Lung (tissue), 12 donors: ENCODE measurements around the gene SSBP3. TPM values are rescaled to one million over a fixed set of nuclear protein-coding genes. Genes with fewer than 3 reads are reported as not detected.
"Not testable (repeated sequence)": the region's sequence is repeated elsewhere in the genome, so short reads cannot be mapped to it uniquely, and the experiment has no call there.

ENCODE experiments used
- ATAC-seq: fragments of 200-7000 bp; cut with Tn5 transposase; one replicate; pipeline ENCODE4 v1.9.1; 2020; ENCODE audit warnings: moderate number of reproducible peaks; ENCODE audit not compliant: insufficient read depth, low FRiP score
- DNase-seq, 3 donors: peaks; one replicate each; pipeline ENCODE4 v3.0.0-alpha.2; 2013 to 2017
- H3K27ac ChIP-seq, 2 donors: one replicate each; pipeline ENCODE4 v1.5.1; 2013; ENCODE audit warnings: mild to moderate bottlenecking in 2 of 2, moderate library complexity in 2 of 2, control low read depth in 1 of 2, inconsistent platforms in 1 of 2, low read depth in 1 of 2, low read length in 1 of 2
- H3K27me3 ChIP-seq, 3 donors: one replicate each; pipeline ENCODE4 v1.5.1; 2013; ENCODE audit warnings: low read length in 2 of 3; ENCODE audit not compliant: control insufficient read depth in 3 of 3, insufficient read depth in 3 of 3
- H3K36me3 ChIP-seq, 4 donors: one replicate each; pipeline ENCODE4 v1.5.1; 2013; ENCODE audit warnings: low read length in 4 of 4, mild to moderate bottlenecking in 1 of 4, moderate library complexity in 1 of 4; ENCODE audit not compliant: control insufficient read depth in 4 of 4, insufficient read depth in 4 of 4
- H3K4me1 ChIP-seq, 5 donors: one replicate each; pipeline ENCODE4 v1.5.1; 2013; ENCODE audit warnings: low read length in 5 of 5, mild to moderate bottlenecking in 2 of 5, moderate library complexity in 1 of 5; ENCODE audit not compliant: control insufficient read depth in 5 of 5, insufficient read depth in 5 of 5
- H3K4me3 ChIP-seq: one replicate; pipeline ENCODE4 v1.5.1; 2013; ENCODE audit warnings: mild to moderate bottlenecking, control low read depth, moderate library complexity
- H3K9ac ChIP-seq, 2 donors: one replicate each; pipeline ENCODE4 v1.5.1; 2013; ENCODE audit warnings: low read length in 2 of 2, control low read depth in 1 of 2; ENCODE audit not compliant: insufficient read depth in 1 of 2
- H3K9me3 ChIP-seq, 4 donors: one replicate each; pipeline ENCODE4 v1.5.1; 2013; ENCODE audit warnings: low read length in 3 of 4, mild to moderate bottlenecking in 1 of 4, moderate library complexity in 1 of 4; ENCODE audit not compliant: control insufficient read depth in 4 of 4, insufficient read depth in 3 of 4
- WGBS, 2 donors: extraction: QIAGEN DNeasy Blood & Tissue Kit; methylation state at CpG; one replicate each; pipeline ENCODE4 v1.1.7; 2013; 5-methylcytosine and 5-hydroxymethylcytosine counted together
- polyA plus RNA-seq, 2 donors: library from polyadenylated mRNA; stranded (reverse); fragments of 200-250 nt; gene quantifications; one replicate each; pipeline ENCODE4 v1.2.1, GENCODE V29; 2013
- total RNA-seq, 2 donors: library from RNA; depleted of rRNA in 1 of 2; stranded (reverse); fragments of >200 nt in 1 of 2; gene quantifications; one replicate each; pipeline ENCODE4 v1.2.1, GENCODE V29; 2014 to 2021
- TF ChIP-seq, protein P1 (sequence below): IDR thresholded peaks from 2 replicates; pipeline ENCODE4 v1.5.1; 2012; ENCODE audit warnings: mild to moderate bottlenecking; ENCODE audit errors: control extremely low read depth, extremely low read depth
- donor health status: control.
- donor health status: control.
- donor health status: Bipolar disorder and iron deficiency.
- donor health status: healthy.
- donor health status: DM: yes; HTN: yes; CAD: no.

Gene SSBP3
- total and polyA plus RNA-seq, 4 donors: 15.9 to 47.8 (median 34.8) TPM

DNA sequence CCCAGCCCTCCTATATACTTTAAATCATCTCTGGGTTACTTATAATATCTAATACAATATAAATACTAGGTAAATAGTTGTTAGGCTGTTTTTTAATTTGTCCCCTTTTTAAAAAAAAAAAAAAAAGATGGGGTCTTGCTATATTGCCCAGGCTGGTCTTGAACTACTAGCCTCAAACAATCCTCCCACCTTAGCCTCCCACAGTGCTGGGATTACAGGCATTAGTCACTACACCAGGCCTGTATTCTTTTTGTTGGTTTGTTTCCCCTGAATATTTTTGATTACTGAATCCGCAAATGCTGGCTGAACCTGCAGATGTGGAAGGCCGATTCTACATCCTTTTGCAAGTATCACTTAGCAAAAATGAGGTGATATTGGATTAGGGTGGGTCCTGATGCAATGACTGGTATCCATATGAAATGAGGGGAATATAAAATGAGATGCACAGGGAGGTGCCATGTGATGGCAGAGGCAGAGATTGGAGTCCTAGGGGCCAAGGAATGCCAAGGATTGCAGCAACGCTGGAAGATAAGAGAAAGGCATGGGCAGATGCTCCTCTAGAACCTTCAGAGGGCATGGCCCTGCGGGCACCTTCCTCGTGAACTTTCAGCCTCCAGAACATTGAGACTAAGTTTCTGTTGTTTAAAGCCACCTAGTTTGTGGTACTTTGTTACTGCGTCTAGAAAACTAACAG is 58.8 kb downstream of the SSBP3 start:
- Histone ChIP-seq H3K27ac (no peak overlapping the region), H3K9me3 (no peaks in the 10 kb centered on the region), H3K4me3 (no peak overlapping the region), H3K4me1 (peaks cover 0 to 14% (median 11%) of the 10 kb centered on the region in 5 donors), H3K9ac (no peak overlapping the region), H3K36me3 (peaks cover 0 to 9% (median 1%) of the 10 kb centered on the region in 4 donors), H3K27me3 (no peaks in the 10 kb centered on the region)
- TF ChIP-seq, protein P1, sequence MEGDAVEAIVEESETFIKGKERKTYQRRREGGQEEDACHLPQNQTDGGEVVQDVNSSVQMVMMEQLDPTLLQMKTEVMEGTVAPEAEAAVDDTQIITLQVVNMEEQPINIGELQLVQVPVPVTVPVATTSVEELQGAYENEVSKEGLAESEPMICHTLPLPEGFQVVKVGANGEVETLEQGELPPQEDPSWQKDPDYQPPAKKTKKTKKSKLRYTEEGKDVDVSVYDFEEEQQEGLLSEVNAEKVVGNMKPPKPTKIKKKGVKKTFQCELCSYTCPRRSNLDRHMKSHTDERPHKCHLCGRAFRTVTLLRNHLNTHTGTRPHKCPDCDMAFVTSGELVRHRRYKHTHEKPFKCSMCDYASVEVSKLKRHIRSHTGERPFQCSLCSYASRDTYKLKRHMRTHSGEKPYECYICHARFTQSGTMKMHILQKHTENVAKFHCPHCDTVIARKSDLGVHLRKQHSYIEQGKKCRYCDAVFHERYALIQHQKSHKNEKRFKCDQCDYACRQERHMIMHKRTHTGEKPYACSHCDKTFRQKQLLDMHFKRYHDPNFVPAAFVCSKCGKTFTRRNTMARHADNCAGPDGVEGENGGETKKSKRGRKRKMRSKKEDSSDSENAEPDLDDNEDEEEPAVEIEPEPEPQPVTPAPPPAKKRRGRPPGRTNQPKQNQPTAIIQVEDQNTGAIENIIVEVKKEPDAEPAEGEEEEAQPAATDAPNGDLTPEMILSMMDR: no peak
- DNase-seq (no peak), ATAC-seq (no peak)
- WGBS, 2 donors: 89 to 94% methylated on average over 6 of the region's 6 CpGs

DNA sequence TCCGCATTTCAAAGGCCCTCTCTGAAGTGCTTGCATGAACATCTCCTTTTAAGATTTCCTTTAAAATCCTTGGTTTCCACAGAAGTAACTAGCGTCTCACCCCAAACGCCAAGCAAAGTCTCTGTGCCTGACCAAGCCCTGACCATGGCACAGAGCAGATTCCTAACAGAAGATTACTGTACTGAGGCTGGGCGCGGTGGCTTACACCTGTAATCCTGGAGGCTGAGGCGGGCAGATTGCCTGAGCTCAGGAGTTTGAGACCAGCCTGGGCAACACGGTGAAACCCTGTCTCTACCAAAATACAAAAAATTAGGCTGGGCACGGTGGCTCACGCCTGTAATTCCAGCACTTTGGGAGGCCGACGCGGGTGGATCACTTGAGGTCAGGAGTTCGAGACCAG is 60.6 kb downstream of the SSBP3 start:
- peaks cover 0 to 16% (median 8%) of the 10 kb centered on the region in 5 donors for H3K4me1 ChIP-seq
- H3K4me3 ChIP-seq, DNase-seq, ATAC-seq, H3K27ac ChIP-seq, H3K27me3 ChIP-seq, H3K36me3 ChIP-seq, H3K9me3 ChIP-seq, H3K9ac ChIP-seq: not testable (repeated sequence)
- 96 to 97% methylated on average over 13 of the region's 13 CpGs for WGBS, 2 donors

DNA sequence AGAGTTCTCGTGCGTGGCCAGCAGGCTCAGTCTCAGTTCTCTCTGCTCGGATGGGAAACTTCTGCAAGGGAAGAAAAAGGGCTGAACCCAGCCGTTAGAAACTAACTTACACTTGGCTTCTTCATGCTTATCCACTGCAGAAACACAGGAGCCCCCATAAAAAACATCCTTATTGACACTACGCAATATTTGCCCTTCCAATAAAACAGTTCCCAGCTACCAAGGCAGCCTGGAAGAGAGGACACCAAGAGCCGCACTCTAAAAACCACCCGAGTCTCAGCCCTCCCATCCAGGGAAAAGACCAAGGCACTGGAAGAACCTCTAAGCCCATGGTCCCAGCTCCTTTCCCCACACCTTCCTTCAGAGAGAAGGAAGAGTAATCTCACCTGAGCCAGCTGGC is 61.1 kb downstream of the SSBP3 start:
- peaks cover 0 to 16% (median 7%) of the 10 kb centered on the region in 5 donors for H3K4me1 ChIP-seq
- TF ChIP-seq, protein P1: no peak

DNA sequence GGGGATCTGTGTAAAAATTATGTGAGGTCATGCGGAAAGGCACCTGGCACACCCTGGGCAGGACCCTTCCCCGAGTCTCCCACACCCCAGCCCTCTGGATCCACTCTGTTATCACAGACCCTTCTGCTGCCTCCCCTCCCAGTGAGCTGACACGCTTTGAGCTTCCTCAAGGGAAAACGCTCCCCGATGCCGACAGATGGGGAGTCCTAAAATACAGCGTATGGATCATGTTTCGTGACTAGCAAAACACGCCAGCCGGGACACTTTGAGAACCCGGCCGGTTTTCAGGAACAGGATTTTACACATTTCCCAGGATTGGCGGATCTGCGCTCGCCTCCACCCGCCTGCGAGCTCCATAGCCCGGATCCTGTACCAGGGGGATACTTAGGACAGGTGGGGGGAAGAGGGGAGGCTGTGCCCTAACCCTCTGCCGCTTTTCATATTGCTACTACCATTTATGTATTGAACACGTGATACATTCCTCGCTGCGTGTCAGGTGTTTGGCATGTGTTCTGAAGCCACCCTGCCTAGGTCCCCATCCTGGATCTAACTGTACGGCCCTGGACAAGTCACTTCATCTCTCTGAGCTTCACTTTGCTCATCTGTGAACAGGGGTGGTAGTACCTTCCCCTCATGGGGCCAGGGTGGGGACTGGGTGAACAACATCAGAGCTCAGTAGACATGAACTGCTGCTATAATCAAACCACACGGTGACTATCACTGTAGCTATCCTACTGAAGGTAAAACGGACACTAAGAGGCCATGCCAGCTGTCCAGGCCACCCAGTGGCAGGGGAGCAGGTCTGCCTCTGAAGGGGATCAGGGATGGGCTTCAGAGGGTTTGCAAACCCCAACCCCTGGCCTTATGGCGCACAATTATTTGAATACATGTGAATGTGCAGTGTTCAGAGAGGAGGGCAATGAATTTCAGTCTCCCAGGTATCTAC is 63.2 kb downstream of the SSBP3 start:
- Histone ChIP-seq H3K27ac (no peak overlapping the region), H3K36me3 (peaks cover 0 to 9% (median 1%) of the 10 kb centered on the region in 4 donors), H3K9me3 (no peaks in the 10 kb centered on the region), H3K9ac (no peak overlapping the region), H3K4me3 (no peak overlapping the region), H3K27me3 (no peaks in the 10 kb centered on the region), H3K4me1 (peaks cover 6 to 28% (median 12%) of the 10 kb centered on the region in 5 donors)
- DNase-seq: no peak
- TF ChIP-seq, protein P1: no peak
- 85 to 94% methylated on average over 26 of the region's 26 CpGs for WGBS, 2 donors
- ATAC-seq: no peak

More for the DNA sequence above, 61.1 kb downstream of the SSBP3 start:
- Histone ChIP-seq H3K4me3 (no peak overlapping the region), H3K36me3 (peaks cover 0 to 9% (median 1%) of the 10 kb centered on the region in 4 donors), H3K27ac (no peak overlapping the region), H3K27me3 (no peaks in the 10 kb centered on the region), H3K9me3 (no peaks in the 10 kb centered on the region), H3K9ac (no peak overlapping the region)
- WGBS, 2 donors: 73 to 74% methylated on average over 7 of the region's 7 CpGs
- DNase-seq (no peak), ATAC-seq (no peak)
